Measurements from ENCODE around the gene DIPK1A.

The DIPK1A gene

GRCh38 chr1:92884195-92884594, 77.1 kb downstream of the DIPK1A start:
- no peak for DNase-seq (ENCODE audit: extremely low spot score)
- POLR2A ChIA-PET: no interaction called here
- CTCF ChIA-PET: interaction anchor here (1.0 to 6.2 kb wide), 7 partner anchors 18 to 110 kb away, joined by 3 to 35 read pairs (median 6); partner anchors contain the start of gene RPL5
- TF ChIP-seq CTCF (IDR thresholded peaks at IDR 0.05; ENCODE audit: control extremely low read depth, extremely low read depth, low read depth, missing control alignments): no peak

- CTCF ChIA-PET: interaction anchor here (0.9 to 6.2 kb wide), 8 partner anchors 13 to 111 kb away, joined by 3 to 35 read pairs (median 5); partner anchors contain the start of gene RPL5
- no peak for DNase-seq (ENCODE audit: extremely low spot score)
- no peak for TF ChIP-seq CTCF (IDR thresholded peaks at IDR 0.05; ENCODE audit: control extremely low read depth, extremely low read depth, low read depth, missing control alignments)
- POLR2A ChIA-PET: no interaction called here
These were observed 78.0 kb downstream of the DIPK1A start for GRCh38 chr1:92883297-92883696.

GRCh38 chr1:92882819-92883218, 78.4 kb downstream of the DIPK1A start:
- TF ChIP-seq CTCF (IDR thresholded peaks at IDR 0.05; ENCODE audit: control extremely low read depth, extremely low read depth, low read depth, missing control alignments): no peak
- no peak for DNase-seq (ENCODE audit: extremely low spot score)
- ChIA-PET POLR2A (no interaction called here), CTCF (interaction anchor here (0.9 to 6.2 kb wide), 8 partner anchors 10 to 111 kb away, joined by 3 to 35 read pairs (median 5); partner anchors contain the start of gene RPL5)

GRCh38 chr1:92881391-92881790, 79.9 kb downstream of the DIPK1A start:
- POLR2A ChIA-PET: no interaction called here
- no peak for TF ChIP-seq CTCF (IDR thresholded peaks at IDR 0.05; ENCODE audit: control extremely low read depth, extremely low read depth, low read depth, missing control alignments)
- no peak for DNase-seq (ENCODE audit: extremely low spot score)
- CTCF ChIA-PET: interaction anchor here (0.9 to 2.0 kb wide), 2 partner anchors 17 to 21 kb away, joined by 4 to 9 read pairs; no protein-coding TSS in a partner anchor

- ChIA-PET CTCF (interaction anchor here (0.8 to 9.1 kb wide), 3 partner anchors 15 to 114 kb away, joined by 3 to 50 read pairs (median 17); no protein-coding TSS in a partner anchor), POLR2A (no interaction called here)
- no peak for TF ChIP-seq CTCF (IDR thresholded peaks at IDR 0.05; ENCODE audit: control extremely low read depth, extremely low read depth, low read depth, missing control alignments)
- DNase-seq (ENCODE audit: extremely low spot score): no peak
These were observed 81.8 kb downstream of the DIPK1A start for GRCh38 chr1:92879316-92879968.

GRCh38 chr1:92877792-92878191, 83.5 kb downstream of the DIPK1A start:
- peak; percentile 26 for DNase-seq (ENCODE audit: extremely low spot score)
- ChIA-PET CTCF (interaction anchor here (0.7 to 9.1 kb wide), 8 partner anchors 8 to 116 kb away, joined by 3 to 50 read pairs (median 5); no protein-coding TSS in a partner anchor), POLR2A (no interaction called here)
- TF ChIP-seq CTCF (IDR thresholded peaks at IDR 0.05; ENCODE audit: control extremely low read depth, extremely low read depth, low read depth, missing control alignments): no peak
